NCI-H345 treated with DMSO at 0.1 percent for 48 hours (cell line): ENCODE data around the gene CADPS2.
"Not testable (repeated sequence)": the region's sequence is repeated elsewhere in the genome, so short reads cannot be mapped to it uniquely, and the experiment has no call there.

ENCODE experiments used
- DNase-seq: peaks from one replicate; lab custom pipeline; 2025; ENCODE audit not compliant: unreplicated experiment; lab: John Stamatoyannopoulos, UW

CADPS2 gene

GRCh38 chr7:122850528-122850927, 35.7 kb downstream of the CADPS2 start:
- DNase-seq, result no peak

GRCh38 chr7:122849957-122850328, 36.3 kb downstream of the CADPS2 start:
- no peak for DNase-seq

- DNase-seq, result no peak
These were observed 36.8 kb downstream of the CADPS2 start for GRCh38 chr7:122849322-122849956.

- no peak for DNase-seq
These were observed 38.3 kb downstream of the CADPS2 start for GRCh38 chr7:122847871-122848473.

- DNase-seq, result no peak
These were observed 39.7 kb downstream of the CADPS2 start for GRCh38 chr7:122846591-122846990.

GRCh38 chr7:122845286-122845685, 41.0 kb downstream of the CADPS2 start:
- DNase-seq, result no peak

- no peak for DNase-seq
These were observed 41.9 kb downstream of the CADPS2 start for GRCh38 chr7:122844191-122844988.

GRCh38 chr7:122842971-122843370, 43.3 kb downstream of the CADPS2 start:
- no peak for DNase-seq

- DNase-seq, result not testable (repeated sequence)
These were observed 50.0 kb downstream of the CADPS2 start for GRCh38 chr7:122836286-122836685.

GRCh38 chr7:122834571-122834942, 51.7 kb downstream of the CADPS2 start:
- not testable (repeated sequence) for DNase-seq

- no peak for DNase-seq
These were observed 52.2 kb downstream of the CADPS2 start for GRCh38 chr7:122833888-122834570.

GRCh38 chr7:122831436-122831835, 54.8 kb downstream of the CADPS2 start:
- no peak for DNase-seq

GRCh38 chr7:122829962-122830361, 56.3 kb downstream of the CADPS2 start:
- no peak for DNase-seq

GRCh38 chr7:122827763-122828162, 58.5 kb downstream of the CADPS2 start:
- no peak for DNase-seq

GRCh38 chr7:122813845-122814244, 72.4 kb downstream of the CADPS2 start:
- DNase-seq, result no peak

- DNase-seq, result no peak
These were observed 82.4 kb downstream of the CADPS2 start for GRCh38 chr7:122803851-122804250.

- DNase-seq, result no peak
These were observed 82.9 kb downstream of the CADPS2 start for GRCh38 chr7:122803323-122803722.

- peak; percentile 41 for DNase-seq
These were observed 83.9 kb downstream of the CADPS2 start for GRCh38 chr7:122802301-122802751.

GRCh38 chr7:122791959-122792545, 94.2 kb downstream of the CADPS2 start:
- no peak for DNase-seq

- DNase-seq, result peak; percentile 25
These were observed 95.7 kb downstream of the CADPS2 start for GRCh38 chr7:122790591-122790990.

GRCh38 chr7:122790132-122790531, 96.1 kb downstream of the CADPS2 start:
- peak; percentile 44 for DNase-seq
